Measurements from ENCODE around the gene HCLS1. TPM values are rescaled to one million over a fixed set of nuclear protein-coding genes. Genes with fewer than 3 reads are reported as not detected.

HCLS1 gene
- total and polyA plus RNA-seq, 9 of the 15 experiments (the other 6 are each of a cell fraction or from before 2014, with no cell fraction given): 4.8 to 34.1 (median 22.0) TPM

DNA sequence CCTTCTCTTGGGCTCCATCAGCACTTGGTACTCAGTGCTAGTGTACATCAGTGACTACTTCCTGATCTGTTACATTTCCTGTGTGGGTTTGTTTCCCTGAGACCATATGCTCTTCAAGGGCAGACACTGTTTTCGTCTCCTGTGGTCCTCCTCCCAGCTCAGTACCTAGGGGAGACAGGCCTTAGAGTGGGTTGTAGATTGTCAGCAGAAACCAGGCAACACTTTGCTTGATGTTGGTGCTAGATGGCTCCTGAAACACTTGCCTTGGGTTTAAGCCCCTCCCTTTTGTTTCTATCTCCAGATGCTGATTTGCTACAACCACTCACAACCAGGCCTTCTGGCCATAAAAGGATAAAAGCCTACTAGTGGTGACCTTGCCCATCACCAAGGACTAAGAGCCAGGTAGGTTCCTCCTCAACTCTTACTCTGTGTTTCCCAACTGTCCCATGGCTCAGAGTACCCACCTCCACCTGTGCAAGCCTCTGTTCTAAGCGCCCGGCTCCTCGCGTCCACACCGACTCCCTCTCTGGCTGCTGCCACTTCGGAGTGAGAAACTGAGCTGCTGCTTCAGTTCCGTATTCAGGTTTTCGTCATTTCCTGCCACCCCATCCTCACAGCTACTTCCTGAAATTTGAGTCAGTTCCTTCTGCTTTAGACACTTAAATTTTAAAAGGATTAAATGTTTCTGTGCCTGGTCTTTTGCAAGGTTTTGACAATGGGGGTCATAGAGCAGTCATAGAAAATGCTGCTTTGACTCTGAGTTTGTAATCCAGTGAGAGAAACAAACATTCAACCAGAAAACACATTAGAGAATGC is at the start of gene HCLS1 (continued):
- TF ChIP-seq ZNF175 (CRISPR knock-in tag; IDR thresholded peaks at IDR 0.05; ENCODE audit: low read depth) (peak; percentile 35; the same call in 1 of the 2 replicates), MTA3 (IDR thresholded peaks at IDR 0.05; ENCODE audit: borderline replicate concordance) (no peak), CBX3 (IDR thresholded peaks at IDR 0.05; ENCODE audit: borderline replicate concordance in 1 of 2, low read length in 2 of 2) (peak in 1 of 2 experiments; percentile 21; a peak in 1 of 3 replicates), ILF3 (IDR thresholded peaks at IDR 0.05; ENCODE audit: borderline replicate concordance) (no peak), ZNF174 (CRISPR knock-in tag; IDR thresholded peaks at IDR 0.05) (no peak), HMG20B (CRISPR knock-in tag; IDR thresholded peaks at IDR 0.05) (no peak), ZNF133 (CRISPR knock-in tag; IDR thresholded peaks at IDR 0.05) (no peak), FOXM1 (IDR thresholded peaks at IDR 0.05; ENCODE audit: low read depth) (no peak), FOXM1 (CRISPR knock-in tag; IDR thresholded peaks at IDR 0.05; ENCODE audit: low read depth) (no peak), GABPA (tag; conservative IDR thresholded peaks at IDR 0.05; ENCODE audit: low read depth) (peak; percentile 88), CBX8 (IDR thresholded peaks at IDR 0.05; ENCODE audit: borderline replicate concordance, extremely low read depth, low read depth, low read length, poor library complexity, severe bottlenecking) (no peak), ZNF165 (CRISPR knock-in tag; IDR thresholded peaks at IDR 0.05; ENCODE audit: borderline replicate concordance) (no peak), ZNF197 (CRISPR knock-in tag; IDR thresholded peaks at IDR 0.05; ENCODE audit: low read depth) (peak; percentile 61; the same call in 1 of the 2 replicates), SNRNP70 (optimal IDR thresholded peaks at IDR 0.05; ENCODE audit: low read depth, low read length) (no peak)
- TF ChIP-seq, protein P1, sequence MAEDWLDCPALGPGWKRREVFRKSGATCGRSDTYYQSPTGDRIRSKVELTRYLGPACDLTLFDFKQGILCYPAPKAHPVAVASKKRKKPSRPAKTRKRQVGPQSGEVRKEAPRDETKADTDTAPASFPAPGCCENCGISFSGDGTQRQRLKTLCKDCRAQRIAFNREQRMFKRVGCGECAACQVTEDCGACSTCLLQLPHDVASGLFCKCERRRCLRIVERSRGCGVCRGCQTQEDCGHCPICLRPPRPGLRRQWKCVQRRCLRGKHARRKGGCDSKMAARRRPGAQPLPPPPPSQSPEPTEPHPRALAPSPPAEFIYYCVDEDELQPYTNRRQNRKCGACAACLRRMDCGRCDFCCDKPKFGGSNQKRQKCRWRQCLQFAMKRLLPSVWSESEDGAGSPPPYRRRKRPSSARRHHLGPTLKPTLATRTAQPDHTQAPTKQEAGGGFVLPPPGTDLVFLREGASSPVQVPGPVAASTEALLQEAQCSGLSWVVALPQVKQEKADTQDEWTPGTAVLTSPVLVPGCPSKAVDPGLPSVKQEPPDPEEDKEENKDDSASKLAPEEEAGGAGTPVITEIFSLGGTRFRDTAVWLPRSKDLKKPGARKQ (CRISPR knock-in tag; IDR thresholded peaks at IDR 0.05): no peak
- TF ChIP-seq, protein P2, sequence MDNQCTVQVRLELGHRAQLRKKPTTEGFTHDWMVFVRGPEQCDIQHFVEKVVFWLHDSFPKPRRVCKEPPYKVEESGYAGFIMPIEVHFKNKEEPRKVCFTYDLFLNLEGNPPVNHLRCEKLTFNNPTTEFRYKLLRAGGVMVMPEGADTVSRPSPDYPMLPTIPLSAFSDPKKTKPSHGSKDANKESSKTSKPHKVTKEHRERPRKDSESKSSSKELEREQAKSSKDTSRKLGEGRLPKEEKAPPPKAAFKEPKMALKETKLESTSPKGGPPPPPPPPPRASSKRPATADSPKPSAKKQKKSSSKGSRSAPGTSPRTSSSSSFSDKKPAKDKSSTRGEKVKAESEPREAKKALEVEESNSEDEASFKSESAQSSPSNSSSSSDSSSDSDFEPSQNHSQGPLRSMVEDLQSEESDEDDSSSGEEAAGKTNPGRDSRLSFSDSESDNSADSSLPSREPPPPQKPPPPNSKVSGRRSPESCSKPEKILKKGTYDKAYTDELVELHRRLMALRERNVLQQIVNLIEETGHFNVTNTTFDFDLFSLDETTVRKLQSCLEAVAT (IDR thresholded peaks at IDR 0.05): no peak
- TF ChIP-seq, protein P3, sequence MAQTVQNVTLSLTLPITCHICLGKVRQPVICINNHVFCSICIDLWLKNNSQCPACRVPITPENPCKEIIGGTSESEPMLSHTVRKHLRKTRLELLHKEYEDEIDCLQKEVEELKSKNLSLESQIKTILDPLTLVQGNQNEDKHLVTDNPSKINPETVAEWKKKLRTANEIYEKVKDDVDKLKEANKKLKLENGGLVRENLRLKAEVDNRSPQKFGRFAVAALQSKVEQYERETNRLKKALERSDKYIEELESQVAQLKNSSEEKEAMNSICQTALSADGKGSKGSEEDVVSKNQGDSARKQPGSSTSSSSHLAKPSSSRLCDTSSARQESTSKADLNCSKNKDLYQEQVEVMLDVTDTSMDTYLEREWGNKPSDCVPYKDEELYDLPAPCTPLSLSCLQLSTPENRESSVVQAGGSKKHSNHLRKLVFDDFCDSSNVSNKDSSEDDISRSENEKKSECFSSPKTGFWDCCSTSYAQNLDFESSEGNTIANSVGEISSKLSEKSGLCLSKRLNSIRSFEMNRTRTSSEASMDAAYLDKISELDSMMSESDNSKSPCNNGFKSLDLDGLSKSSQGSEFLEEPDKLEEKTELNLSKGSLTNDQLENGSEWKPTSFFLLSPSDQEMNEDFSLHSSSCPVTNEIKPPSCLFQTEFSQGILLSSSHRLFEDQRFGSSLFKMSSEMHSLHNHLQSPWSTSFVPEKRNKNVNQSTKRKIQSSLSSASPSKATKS (CRISPR knock-in tag; IDR thresholded peaks at IDR 0.05): no peak
